Measurements from ENCODE around the gene NXPE3.

GRCh38 chr3:101828276-101828675 is 49.3 kb downstream of the NXPE3 start:
- TF ChIP-seq RBAK (tag by site-specific recombination; IDR thresholded peaks at IDR 0.05), result no peak
- no peak for TF ChIP-seq SP2 (tag by site-specific recombination; IDR thresholded peaks at IDR 0.05)
- TF ChIP-seq ZNF18 (tag by site-specific recombination; IDR thresholded peaks at IDR 0.05), result no peak
- no peak for TF ChIP-seq ZNF138 (tag by site-specific recombination; IDR thresholded peaks at IDR 0.05; ENCODE audit: borderline replicate concordance)
- no peak for TF ChIP-seq ZNF558 (tag by site-specific recombination; IDR thresholded peaks at IDR 0.05)
- TF ChIP-seq SP7 (tag by site-specific recombination; IDR thresholded peaks at IDR 0.05), result peak; percentile 55; the same call in 1 of the 2 replicates
- TF ChIP-seq BCL11A (tag by site-specific recombination; IDR thresholded peaks at IDR 0.05; ENCODE audit: low read depth), result no peak
- TF ChIP-seq REST (tag by site-specific recombination; IDR thresholded peaks at IDR 0.05), result no peak
- TF ChIP-seq TCF7L2 (IDR thresholded peaks at IDR 0.05; ENCODE audit: borderline replicate concordance, low read depth, low read length), result no peak
- TF ChIP-seq ZNF555 (tag by site-specific recombination; conservative IDR thresholded peaks at IDR 0.05), result no peak
- no peak for TF ChIP-seq ZNF660 (tag by site-specific recombination; IDR thresholded peaks at IDR 0.05)
- no peak for TF ChIP-seq YY1 (tag by site-specific recombination; IDR thresholded peaks at IDR 0.05)
- no peak for TF ChIP-seq CTCF (tag by site-specific recombination; IDR thresholded peaks at IDR 0.05)
- no peak for TF ChIP-seq ZNF140 (tag by site-specific recombination; IDR thresholded peaks at IDR 0.05)
